PFSK-1 (cell line): Measurements from ENCODE around the gene DNAJA2.

Experiments
- FOXP2 ChIP-seq: optimal IDR thresholded peaks from 2 replicates; pipeline ENCODE3; 2011; ENCODE audit warnings: borderline replicate concordance, control low read depth, inconsistent platforms; ENCODE audit not compliant: insufficient read depth; ENCODE audit errors: extremely low read length, extremely low read depth
- POLR2AphosphoS5 ChIP-seq: IDR thresholded peaks from 2 replicates; pipeline ENCODE4 v1.6.1; 2012; ENCODE audit warnings: low read depth, mild to moderate bottlenecking, control low read depth, low read length, moderate library complexity
- SIN3A ChIP-seq: IDR thresholded peaks from 2 replicates; pipeline ENCODE4 v1.6.1; 2012; ENCODE audit warnings: mild to moderate bottlenecking, low read length, moderate library complexity, borderline replicate concordance; ENCODE audit not compliant: insufficient read depth
- TAF1 ChIP-seq: IDR thresholded peaks from 2 replicates; pipeline ENCODE4 v1.6.1; 2012; ENCODE audit warnings: low read length, control low read depth, borderline replicate concordance; ENCODE audit not compliant: insufficient read depth
- TF ChIP-seq, protein P1 (sequence below), 2 experiments: IDR thresholded peaks; 2 replicates each; pipeline versions ENCODE4 v1.6.1 to v1.8.0; 2011 to 2012; ENCODE audit warnings: low read depth in 2 of 2, low read length in 2 of 2, control low read depth in 1 of 2, inconsistent platforms in 1 of 2, mild to moderate bottlenecking in 1 of 2, moderate library complexity in 1 of 2; ENCODE audit not compliant: insufficient read depth in 1 of 2

DNA sequence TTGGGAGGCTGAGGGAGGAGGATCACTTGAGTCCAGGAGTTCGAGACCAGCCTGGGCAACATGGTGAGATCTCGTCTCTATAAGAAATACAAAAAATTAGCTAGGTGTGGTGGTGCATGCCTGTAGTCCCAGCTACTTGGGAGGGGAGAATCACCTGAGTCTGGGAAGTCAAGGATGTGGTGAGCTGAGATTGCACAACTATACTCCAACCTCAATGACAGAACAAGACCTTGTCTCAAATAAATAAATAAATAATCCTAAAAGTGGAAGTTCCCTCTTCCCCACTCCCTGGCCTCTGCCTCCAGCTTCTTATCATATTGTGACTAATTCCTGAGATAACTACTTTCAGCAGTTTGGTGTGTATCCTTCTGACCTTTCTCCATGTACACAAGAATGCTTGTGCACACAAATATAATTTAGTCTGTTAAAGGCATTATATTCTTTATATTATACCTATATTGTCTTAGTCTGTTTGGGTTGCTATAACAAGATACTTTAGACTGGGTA, 23.5 kb upstream of the DNAJA2 start:
- TF ChIP-seq TAF1, result no peak
- TF ChIP-seq, protein P1, sequence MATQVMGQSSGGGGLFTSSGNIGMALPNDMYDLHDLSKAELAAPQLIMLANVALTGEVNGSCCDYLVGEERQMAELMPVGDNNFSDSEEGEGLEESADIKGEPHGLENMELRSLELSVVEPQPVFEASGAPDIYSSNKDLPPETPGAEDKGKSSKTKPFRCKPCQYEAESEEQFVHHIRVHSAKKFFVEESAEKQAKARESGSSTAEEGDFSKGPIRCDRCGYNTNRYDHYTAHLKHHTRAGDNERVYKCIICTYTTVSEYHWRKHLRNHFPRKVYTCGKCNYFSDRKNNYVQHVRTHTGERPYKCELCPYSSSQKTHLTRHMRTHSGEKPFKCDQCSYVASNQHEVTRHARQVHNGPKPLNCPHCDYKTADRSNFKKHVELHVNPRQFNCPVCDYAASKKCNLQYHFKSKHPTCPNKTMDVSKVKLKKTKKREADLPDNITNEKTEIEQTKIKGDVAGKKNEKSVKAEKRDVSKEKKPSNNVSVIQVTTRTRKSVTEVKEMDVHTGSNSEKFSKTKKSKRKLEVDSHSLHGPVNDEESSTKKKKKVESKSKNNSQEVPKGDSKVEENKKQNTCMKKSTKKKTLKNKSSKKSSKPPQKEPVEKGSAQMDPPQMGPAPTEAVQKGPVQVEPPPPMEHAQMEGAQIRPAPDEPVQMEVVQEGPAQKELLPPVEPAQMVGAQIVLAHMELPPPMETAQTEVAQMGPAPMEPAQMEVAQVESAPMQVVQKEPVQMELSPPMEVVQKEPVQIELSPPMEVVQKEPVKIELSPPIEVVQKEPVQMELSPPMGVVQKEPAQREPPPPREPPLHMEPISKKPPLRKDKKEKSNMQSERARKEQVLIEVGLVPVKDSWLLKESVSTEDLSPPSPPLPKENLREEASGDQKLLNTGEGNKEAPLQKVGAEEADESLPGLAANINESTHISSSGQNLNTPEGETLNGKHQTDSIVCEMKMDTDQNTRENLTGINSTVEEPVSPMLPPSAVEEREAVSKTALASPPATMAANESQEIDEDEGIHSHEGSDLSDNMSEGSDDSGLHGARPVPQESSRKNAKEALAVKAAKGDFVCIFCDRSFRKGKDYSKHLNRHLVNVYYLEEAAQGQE (IDR thresholded peaks at IDR 0.05; ENCODE audit: insufficient read depth in 1 of 2, low read depth in 2 of 2, low read length in 2 of 2), result no peak
- no peak for TF ChIP-seq POLR2AphosphoS5
- no peak for TF ChIP-seq SIN3A
- no peak for TF ChIP-seq FOXP2
